Activated T-cell treated with anti-CD3 and anti-CD28 coated beads, Interleukin-2, amount 50 U/mL, for 48 hours (primary cell): ENCODE data around the gene ICA1.

Source experiments
- DNase-seq, 2 experiments: peaks; one replicate each; pipeline ENCODE4 v3.0.0-alpha.2; 2020

Gene ICA1

GRCh38 chr7:8226501-8226900, 35.5 kb downstream of the ICA1 start:
- no peak for DNase-seq

GRCh38 chr7:8221567-8221966, 40.4 kb downstream of the ICA1 start:
- DNase-seq: no peak

GRCh38 chr7:8221101-8221495, 40.9 kb downstream of the ICA1 start:
- no peak for DNase-seq

GRCh38 chr7:8220376-8221100, 41.4 kb downstream of the ICA1 start:
- no peak for DNase-seq

GRCh38 chr7:8217200-8218068, 44.5 kb downstream of the ICA1 start:
- DNase-seq: no peak

GRCh38 chr7:8216334-8216690, 45.7 kb downstream of the ICA1 start:
- no peak for DNase-seq

- DNase-seq: no peak
Observed at GRCh38 chr7:8215648-8216333, 46.2 kb downstream of the ICA1 start.

- no peak for DNase-seq
Observed at GRCh38 chr7:8214244-8214824, 47.6 kb downstream of the ICA1 start.

- DNase-seq: no peak
Observed at GRCh38 chr7:8213381-8213780, 48.6 kb downstream of the ICA1 start.

- DNase-seq: no peak
Observed at GRCh38 chr7:8212638-8213037, 49.3 kb downstream of the ICA1 start.

- no peak for DNase-seq
Observed at GRCh38 chr7:8211725-8212096, 50.3 kb downstream of the ICA1 start.

- no peak for DNase-seq
Observed at GRCh38 chr7:8210845-8211724, 50.9 kb downstream of the ICA1 start.

- DNase-seq: no peak
Observed at GRCh38 chr7:8209353-8209752, 52.6 kb downstream of the ICA1 start.

- DNase-seq: no peak
Observed at GRCh38 chr7:8208816-8209215, 53.2 kb downstream of the ICA1 start.

GRCh38 chr7:8206956-8207355, 55.0 kb downstream of the ICA1 start:
- no peak for DNase-seq

- no peak for DNase-seq
Observed at GRCh38 chr7:8205537-8205936, 56.4 kb downstream of the ICA1 start.

GRCh38 chr7:8205031-8205387, 57.0 kb downstream of the ICA1 start:
- no peak for DNase-seq

GRCh38 chr7:8204339-8205030, 57.5 kb downstream of the ICA1 start:
- no peak for DNase-seq

GRCh38 chr7:8201846-8202441, 60.0 kb downstream of the ICA1 start:
- DNase-seq: no peak

GRCh38 chr7:8200717-8201116, 61.2 kb downstream of the ICA1 start:
- no peak for DNase-seq

- no peak for DNase-seq
Observed at GRCh38 chr7:8200316-8200715, 61.7 kb downstream of the ICA1 start.
